Panc1 (cell line): ENCODE data around the gene PDE4B.

Source experiments
- CTCF ChIP-seq: fragments of 450-650 bp; IDR thresholded peaks from 2 replicates; pipeline ENCODE4 v1.5.1; 2017; ENCODE audit warnings: mild to moderate bottlenecking
- POLR2AphosphoS5 ChIP-seq: IDR thresholded peaks from 2 replicates; pipeline ENCODE4 v1.6.1; 2012; ENCODE audit warnings: mild to moderate bottlenecking, low read depth, low read length, moderate library complexity
- SIN3A ChIP-seq: IDR thresholded peaks from 2 replicates; pipeline ENCODE4 v1.6.1; 2012; ENCODE audit warnings: low read depth, mild to moderate bottlenecking, low read length, moderate library complexity, borderline replicate concordance; ENCODE audit not compliant: insufficient read depth

DNA sequence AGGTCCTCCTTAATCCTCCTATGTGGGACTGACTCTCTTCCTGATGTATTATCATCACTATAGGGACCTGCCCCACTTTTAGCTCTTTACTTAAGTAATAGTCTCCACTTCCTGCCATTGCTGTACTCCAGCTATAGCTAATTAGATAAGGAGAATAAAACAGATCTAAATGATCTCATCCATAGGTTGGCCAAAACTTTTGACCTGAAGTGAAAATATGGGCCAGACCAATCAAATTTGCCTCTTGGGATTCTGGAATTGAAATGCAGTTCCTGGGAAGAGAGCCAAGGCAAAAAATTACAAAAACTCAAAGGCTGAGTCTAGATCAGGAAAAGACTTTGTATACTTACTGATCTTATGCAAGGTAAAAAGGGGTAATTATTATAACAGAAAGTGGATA is 36.1 kb upstream of the PDE4B start:
- no peak for TF ChIP-seq CTCF
- TF ChIP-seq POLR2AphosphoS5: no peak
- no peak for TF ChIP-seq SIN3A
